HCT116 (cell line): ENCODE data around the gene CD99L2. TPM values are rescaled to one million over a fixed set of nuclear protein-coding genes. Genes with fewer than 3 reads are reported as not detected.

Experiments used
- ATAC-seq: fragments of 200-7000 bp; cut with Tn5 transposase; 2 replicates; pipeline ENCODE4 v1.9.1; 2020; ENCODE audit warnings: mild to moderate bottlenecking, moderate library complexity
- BruUV-seq: library from RNA; stranded (reverse); fragments of 400-500 nt; replicated peaks from 2 replicates; lab custom pipeline; 2021; lab: Mats Ljungman, UMichigan
- CTCF ChIA-PET: fragments of 300-600 bp; sonication (Branson Sonifier 250); formaldehyde crosslinking; loops from one replicate; lab custom pipeline; 2021; ENCODE audit warnings: antibody characterized with exemption; lab: Charles Lee
- POLR2A ChIA-PET: fragments of 300-600, 350-600 bp; sonication (Branson Sonifier 250); formaldehyde crosslinking; loops from one replicate; lab custom pipeline; 2021; ENCODE audit warnings: antibody characterized with exemption; lab: Charles Lee
- RAD21 ChIA-PET, 2 experiments: fragments of 300-600 bp; sonication (Branson Sonifier 250); formaldehyde crosslinking; loops; one replicate each; lab custom pipeline; 2023; ENCODE audit warnings: low total read pairs in 2 of 2; ENCODE audit not compliant: uncharacterized antibody in 2 of 2, unreplicated experiment in 2 of 2, low non-redundant PET in 1 of 2; lab: Charles Lee
- DNase-seq: peaks from one replicate; pipeline ENCODE4 v3.0.0-alpha.2; 2010; ENCODE audit warnings: low read depth, low spot score
- H2AFZ ChIP-seq: fragments of 200-600 bp; shearing (Covaris generic), sonication (generic); 2 replicates; pipeline ENCODE4 v1.6.1; 2017; ENCODE audit warnings: low read depth, mixed run types, mixed read lengths, antibody characterized with exemption, low read length; ENCODE audit not compliant: poor library complexity, severe bottlenecking
- H3K27ac ChIP-seq: 2 replicates; pipeline ENCODE4 v1.5.1; 2012; ENCODE audit warnings: low read depth, low read length
- H3K27me3 ChIP-seq: fragments of 200-600 bp; sonication (generic); 2 replicates; pipeline ENCODE4 v1.6.1; 2016; ENCODE audit warnings: mixed run types, low read length, mixed read lengths; ENCODE audit not compliant: insufficient read depth
- H3K36me3 ChIP-seq, 2 experiments: fragments of 200-500 bp in 1 of 2; fragments of 200-600 bp in 1 of 2; sonication (Bioruptor generic) in 1 of 2; sonication (generic) in 1 of 2; 2 replicates each; pipeline versions ENCODE4 v1.5.1 to v1.6.1; 2014 to 2016; ENCODE audit warnings: low read length in 2 of 2, inconsistent platforms in 1 of 2, mixed read lengths in 1 of 2, mixed run types in 1 of 2; ENCODE audit not compliant: insufficient read depth in 2 of 2, control insufficient read depth in 1 of 2
- H3K4me1 ChIP-seq, 2 experiments: fragments of 200-600 bp in 1 of 2; sonication (generic) in 1 of 2; 2 replicates each; pipeline versions ENCODE4 v1.5.1 to v1.6.1; 2012 to 2017; ENCODE audit warnings: low read length in 2 of 2, inconsistent platforms in 1 of 2, mild to moderate bottlenecking in 1 of 2, mixed read lengths in 1 of 2, mixed run types in 1 of 2, moderate library complexity in 1 of 2; ENCODE audit not compliant: insufficient read depth in 2 of 2, control insufficient read depth in 1 of 2
- H3K4me2 ChIP-seq: fragments of 200-600 bp; sonication (generic); 2 replicates; pipeline ENCODE4 v1.6.1; 2017; ENCODE audit warnings: mixed run types, low read length, mixed read lengths
- H3K4me3 ChIP-seq, 2 experiments: fragments of 200-600 bp in 1 of 2; sonication (generic) in 1 of 2; replicated peaks in 1 of 2; 2 replicates each; pipeline ENCODE4 v1.5.1; 2011 to 2016; ENCODE audit warnings: low read length in 2 of 2, control low read depth in 1 of 2, low read depth in 1 of 2, mild to moderate bottlenecking in 1 of 2, mixed read lengths in 1 of 2, mixed run types in 1 of 2
- H3K79me2 ChIP-seq: fragments of 200-600 bp; sonication (generic); 2 replicates; pipeline ENCODE4 v1.6.1; 2017; ENCODE audit warnings: mild to moderate bottlenecking, mixed run types, low read length, moderate library complexity, mixed read lengths; ENCODE audit not compliant: insufficient read depth
- H3K9ac ChIP-seq: fragments of 200-600 bp; sonication (generic); 2 replicates; pipeline ENCODE4 v1.6.1; 2016; ENCODE audit warnings: low read length, mixed read lengths
- H3K9me2 ChIP-seq: fragments of 200-600 bp; sonication (generic), shearing (Covaris generic); 2 replicates; pipeline ENCODE4 v1.6.1; 2017; ENCODE audit warnings: mixed run types, mild to moderate bottlenecking, moderate library complexity; ENCODE audit not compliant: insufficient read depth
- H3K9me3 ChIP-seq, 2 experiments: fragments of 200-500 bp in 1 of 2; fragments of 200-600 bp in 1 of 2; sonication (Bioruptor generic) in 1 of 2; sonication (generic) in 1 of 2; 2 replicates each; pipeline ENCODE4 v1.6.1; 2014 to 2017; ENCODE audit warnings: low read length in 2 of 2, mixed read lengths in 2 of 2, inconsistent platforms in 1 of 2, low read depth in 1 of 2, mild to moderate bottlenecking in 1 of 2, mixed run types in 1 of 2, moderate library complexity in 1 of 2; ENCODE audit not compliant: control insufficient read depth in 1 of 2, insufficient read depth in 1 of 2
- H4K20me1 ChIP-seq: fragments of 200-600 bp; sonication (generic), shearing (Covaris generic); 2 replicates; pipeline ENCODE4 v1.6.1; 2017; ENCODE audit warnings: mixed run types, mild to moderate bottlenecking, moderate library complexity; ENCODE audit not compliant: insufficient read depth
- CBX3 ChIP-seq: IDR thresholded peaks from 2 replicates; pipeline ENCODE4 v1.6.1; 2012; ENCODE audit warnings: low read depth
- EGR1 ChIP-seq: IDR thresholded peaks from 2 replicates; pipeline ENCODE4 v1.6.1; 2012; ENCODE audit warnings: low read depth
- EZH2 ChIP-seq: fragments of 200-600 bp; sonication (generic); IDR thresholded peaks from 2 replicates; pipeline ENCODE4 v1.6.1; 2017; ENCODE audit warnings: antibody characterized with exemption, mixed run types
- EZH2phosphoT487 ChIP-seq: fragments of 200-600 bp; IDR thresholded peaks from 2 replicates; pipeline ENCODE4 v1.6.1; 2018; ENCODE audit warnings: antibody characterized with exemption, borderline replicate concordance
- JUND ChIP-seq: IDR thresholded peaks from 2 replicates; pipeline ENCODE4 v1.6.1; 2012
- MAX ChIP-seq: IDR thresholded peaks from 2 replicates; pipeline ENCODE4 v1.6.1; 2012
- POLR2A ChIP-seq: IDR thresholded peaks from 2 replicates; pipeline ENCODE4 v1.7.0; 2011; ENCODE audit warnings: borderline replicate concordance; ENCODE audit not compliant: insufficient read depth, insufficient read length; ENCODE audit errors: extremely low read depth
- POLR2AphosphoS5 ChIP-seq: IDR thresholded peaks from 2 replicates; pipeline ENCODE4 v1.6.1; 2011; ENCODE audit warnings: mild to moderate bottlenecking, low read depth, low read length, moderate library complexity
- RAD21 ChIP-seq: IDR thresholded peaks from 2 replicates; pipeline ENCODE4 v1.6.1; 2012; ENCODE audit warnings: low read depth, mild to moderate bottlenecking
- REST ChIP-seq: IDR thresholded peaks from 2 replicates; pipeline ENCODE4 v1.6.1; 2012; ENCODE audit warnings: low read depth
- SP1 ChIP-seq: IDR thresholded peaks from 2 replicates; pipeline ENCODE4 v1.6.1; 2012; ENCODE audit warnings: low read depth
- SRF ChIP-seq: IDR thresholded peaks from 2 replicates; pipeline ENCODE4 v1.6.1; 2012; ENCODE audit warnings: low read depth
- YY1 ChIP-seq: IDR thresholded peaks from 2 replicates; pipeline ENCODE4 v1.6.1; 2011; ENCODE audit warnings: low read length, low read depth, moderate library complexity, mild to moderate bottlenecking; ENCODE audit not compliant: insufficient replicate concordance; ENCODE audit errors: extremely low read depth
- ZBTB33 ChIP-seq: IDR thresholded peaks from 2 replicates; pipeline ENCODE4 v1.6.1; 2011; ENCODE audit warnings: mild to moderate bottlenecking, low read length, moderate library complexity; ENCODE audit not compliant: insufficient replicate concordance; ENCODE audit errors: extremely low read depth
- ZFX ChIP-seq: fragments of 450-650 bp; IDR thresholded peaks from 2 replicates; pipeline ENCODE4 v1.6.1; 2017
- ZNF274 ChIP-seq: fragments of 200-500 bp; sonication (Bioruptor generic); IDR thresholded peaks from 2 replicates; pipeline ENCODE4 v1.6.1; 2014; ENCODE audit warnings: mild to moderate bottlenecking, low read depth, low read length, inconsistent platforms
- intact Hi-C: fragments of 100-400 bp; cut with micrococcal nuclease; formaldehyde crosslinking; loops from 2 replicates; pipeline ENCODE4 v1.10.0; 2022
- total RNA-seq: library from RNA; stranded (reverse); gene quantifications from one replicate; pipeline ENCODE4 v1.2.1, GENCODE V29; 2021; ENCODE audit not compliant: unreplicated experiment

CD99L2 gene
- total RNA-seq, 1 experiment from 2014 or later = 6.2 TPM

GRCh38 chrX:150821971-150822370 is 76.5 kb downstream of the CD99L2 start:
- Histone ChIP-seq H3K9ac (no peak overlapping the region), H3K4me1 (no peaks in the 10 kb centered on the region), H3K79me2 (no peaks in the 10 kb centered on the region), H3K9me3 (no peaks in the 10 kb centered on the region), H3K9me2 (no peaks in the 10 kb centered on the region), H2AFZ (no peak overlapping the region), H3K27ac (no peak overlapping the region), H3K4me2 (no peak overlapping the region), H3K36me3 (no peaks in the 10 kb centered on the region), H4K20me1 (no peaks in the 10 kb centered on the region), H3K4me3 (no peak overlapping the region), H3K27me3 (no peaks in the 10 kb centered on the region)
- ChIA-PET CTCF (no interaction called here), RAD21 (no interaction called here), POLR2A (no interaction called here)
- DNase-seq (no peak), ATAC-seq (no peak)
- intact Hi-C loops = no loop called here
- BruUV-seq = no TSS peak
- no peak for TF ChIP-seq MAX
- TF ChIP-seq JUND = no peak
- no peak for TF ChIP-seq POLR2A
- no peak for TF ChIP-seq EGR1
- no peak for TF ChIP-seq SP1
- no peak for TF ChIP-seq EZH2phosphoT487
- TF ChIP-seq ZBTB33 = no peak
- TF ChIP-seq SRF = no peak
- no peak for TF ChIP-seq YY1
- TF ChIP-seq ZFX = no peak
- TF ChIP-seq EZH2 = no peak
- TF ChIP-seq POLR2AphosphoS5 = no peak
- no peak for TF ChIP-seq ZNF274
- no peak for TF ChIP-seq REST
- no peak for TF ChIP-seq RAD21
- TF ChIP-seq CBX3 = no peak
